DMS153 (cell line): Measurements from ENCODE around the gene SLC25A19.
"Not testable (repeated sequence)": the region's sequence is repeated elsewhere in the genome, so short reads cannot be mapped to it uniquely, and the experiment has no call there.

Source experiments
- DNase-seq: peaks from one replicate; lab custom pipeline; 2025; lab: John Stamatoyannopoulos, UW

SLC25A19 gene

GRCh38 chr17:75267411-75268232 is 21.6 kb downstream of the SLC25A19 start:
- peak; percentile 43 for DNase-seq

GRCh38 chr17:75267153-75267410 is 22.2 kb downstream of the SLC25A19 start:
- DNase-seq: no peak

- DNase-seq: no peak
Measured at GRCh38 chr17:75266316-75267152, 22.7 kb downstream of the SLC25A19 start.

- no peak for DNase-seq
Measured at GRCh38 chr17:75265614-75266315, 23.5 kb downstream of the SLC25A19 start.

GRCh38 chr17:75263055-75263454 is 26.2 kb downstream of the SLC25A19 start:
- no peak for DNase-seq

- DNase-seq: no peak
Measured at GRCh38 chr17:75262112-75262606, 27.1 kb downstream of the SLC25A19 start.

GRCh38 chr17:75261336-75262111 is 27.7 kb downstream of the SLC25A19 start, which contains the start of the genes GGA3 and MRPS7:
Gene GGA3, minus strand, starts transcription at chr17:75261606. Its CDS starts 19 bp downstream, at chr17:75261587.
Gene MRPS7, plus strand, starts transcription at chr17:75261879. Its CDS starts 22 bp downstream, at chr17:75261901.
- DNase-seq: peak; percentile 83

- no peak for DNase-seq
Measured at GRCh38 chr17:75260641-75261335, 28.4 kb downstream of the SLC25A19 start.

GRCh38 chr17:75257228-75257627 is 32.0 kb downstream of the SLC25A19 start:
- DNase-seq: not testable (repeated sequence)

GRCh38 chr17:75255954-75256698 is 33.1 kb downstream of the SLC25A19 start:
- DNase-seq: not testable (repeated sequence)

- no peak for DNase-seq
Measured at GRCh38 chr17:75252039-75252816, 37.0 kb downstream of the SLC25A19 start.

- DNase-seq: no peak
Measured at GRCh38 chr17:75250009-75250471, 39.2 kb downstream of the SLC25A19 start.

GRCh38 chr17:75249564-75249963 is 39.7 kb downstream of the SLC25A19 start:
- no peak for DNase-seq

- no peak for DNase-seq
Measured at GRCh38 chr17:75246404-75246803, 42.8 kb downstream of the SLC25A19 start.

- DNase-seq: no peak
Measured at GRCh38 chr17:75245011-75245410, 44.2 kb downstream of the SLC25A19 start.

GRCh38 chr17:75244133-75244866 is 44.9 kb downstream of the SLC25A19 start:
- no peak for DNase-seq

- no peak for DNase-seq
Measured at GRCh38 chr17:75242461-75243042, 46.7 kb downstream of the SLC25A19 start.

- no peak for DNase-seq
Measured at GRCh38 chr17:75241996-75242460, 47.2 kb downstream of the SLC25A19 start.
